Measurements from ENCODE around the gene GOLGA6A. TPM values are rescaled to one million over a fixed set of nuclear protein-coding genes. Genes with fewer than 3 reads are reported as not detected.

Gene GOLGA6A
- total and polyA plus RNA-seq, 9 of the 15 experiments (the other 6 are each of a cell fraction or from before 2014, with no cell fraction given) = not detected

GRCh38 chr15:74046275-74046674 is 36.1 kb downstream of the GOLGA6A start:
- peaks cover 0 to 19% of the 10 kb centered on the region in 2 experiments; a peak in 3 of 5 replicates for H3K27me3 ChIP-seq (ENCODE audit: control insufficient read depth in 2 of 2, insufficient read depth in 2 of 2, low read length in 2 of 2)
- H3K9me1 ChIP-seq (ENCODE audit: control insufficient read depth, insufficient read depth, low read length) = no peaks in the 10 kb centered on the region
- no peak overlapping the region for H3K4me2 ChIP-seq (ENCODE audit: insufficient read depth, low read length)
- H4K20me1 ChIP-seq (replicated peaks; ENCODE audit: control insufficient read depth, insufficient read depth, low read length) = 0 out of 2 replicates have a peak, but pooled peaks cover 17% of the 10 kb centered on the region
- H3K27ac ChIP-seq (ENCODE audit: extremely low read depth, low read depth, low read length) = no peak overlapping the region
- intact Hi-C loops (cut with micrococcal nuclease) = no loop called here
- no peaks in the 10 kb centered on the region for H3K79me2 ChIP-seq (ENCODE audit: control insufficient read depth, insufficient read depth, low read length)
- POLR2A ChIA-PET = interaction anchor here (1.2 to 1.3 kb wide), 2 partner anchors 10 to 18 kb away, joined by 3 to 5 read pairs; no protein-coding TSS in a partner anchor
- WGBS (ENCODE audit: insufficient coverage, low coverage, missing lambda C conversion rate) = 2% methylated on average over 7 of the region's 7 CpGs
- ATAC-seq (no peak), DNase-seq (ENCODE audit: extremely low read depth in 1 of 4, low spot score in 3 of 4) (peak in 1 of 4 experiments; percentile 3), FAIRE-seq (no peak)
- H2AFZ ChIP-seq (ENCODE audit: low read depth, low read length) = no peak overlapping the region
- no peak overlapping the region for H3K4me3 ChIP-seq
- in situ Hi-C loops (cut with MboI) = no loop called here
- no peaks in the 10 kb centered on the region for H3K9me3 ChIP-seq (replicated peaks; ENCODE audit: control insufficient read depth, insufficient read depth, low read depth, low read length)
- no peaks in the 10 kb centered on the region for H3K36me3 ChIP-seq (ENCODE audit: control insufficient read depth, insufficient read depth, low read length)
- CTCF ChIA-PET (ENCODE audit: low intra/inter-chr PET ratio) = no interaction called here
- no peak overlapping the region for H3K9ac ChIP-seq (ENCODE audit: insufficient read depth in 1 of 2, low read depth in 2 of 2, low read length in 2 of 2)
- no TSS peak for BruUV-seq (replicated peaks)
- H3K4me1 ChIP-seq (replicated peaks in 1 of 2; ENCODE audit: control insufficient read depth in 2 of 2, insufficient read depth in 2 of 2, low read length in 2 of 2) = peaks cover 0 to 9% of the 10 kb centered on the region in 2 experiments; a peak in 2 of 5 replicates
- TF ChIP-seq ZNF449 (CRISPR knock-in tag; IDR thresholded peaks at IDR 0.05) = no peak
- TF ChIP-seq RB1 (IDR thresholded peaks at IDR 0.05; ENCODE audit: low read depth) = no peak
- TF ChIP-seq CREM (IDR thresholded peaks at IDR 0.05; ENCODE audit: low read depth) = no peak
- TF ChIP-seq RAD51 (IDR thresholded peaks at IDR 0.05; ENCODE audit: borderline replicate concordance, low read depth) = no peak
- TF ChIP-seq, protein P1, sequence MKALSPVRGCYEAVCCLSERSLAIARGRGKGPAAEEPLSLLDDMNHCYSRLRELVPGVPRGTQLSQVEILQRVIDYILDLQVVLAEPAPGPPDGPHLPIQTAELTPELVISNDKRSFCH (CRISPR knock-in tag; IDR thresholded peaks at IDR 0.05) = no peak
- TF ChIP-seq, protein P1 (tag; IDR thresholded peaks at IDR 0.05) = no peak
- no peak for TF ChIP-seq USF1 (CRISPR knock-in tag; IDR thresholded peaks at IDR 0.05)
- TF ChIP-seq PCBP2 (IDR thresholded peaks at IDR 0.05; ENCODE audit: low read depth, low read length, poor library complexity, severe bottlenecking) = no peak
- TF ChIP-seq ZNF644 (tag; IDR thresholded peaks at IDR 0.05; ENCODE audit: low read depth) = no peak
- no peak for TF ChIP-seq RBM22 (IDR thresholded peaks at IDR 0.05; ENCODE audit: low read depth, low read length, poor library complexity, severe bottlenecking)
- TF ChIP-seq RNF219 (CRISPR knock-in tag; IDR thresholded peaks at IDR 0.05) = no peak
- TF ChIP-seq BACH1 (tag; IDR thresholded peaks at IDR 0.05) = no peak
- no peak for TF ChIP-seq CHD4 (IDR thresholded peaks at IDR 0.05; ENCODE audit: insufficient read depth, insufficient replicate concordance, low read depth, low read length, poor library complexity, severe bottlenecking)
- TF ChIP-seq, protein P2, sequence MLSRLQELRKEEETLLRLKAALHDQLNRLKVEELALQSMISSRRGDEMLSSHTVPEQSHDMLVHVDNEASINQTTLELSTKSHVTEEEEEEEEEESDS (CRISPR knock-in tag; IDR thresholded peaks at IDR 0.05) = no peak
- TF ChIP-seq XRCC3 (IDR thresholded peaks at IDR 0.05) = no peak
- no peak for TF ChIP-seq DACH1 (IDR thresholded peaks at IDR 0.05; ENCODE audit: partially characterized antibody)
- no peak for TF ChIP-seq SAFB (IDR thresholded peaks at IDR 0.05; ENCODE audit: borderline replicate concordance, low read depth, low read length)
- no peak for TF ChIP-seq ESRRB (CRISPR knock-in tag; IDR thresholded peaks at IDR 0.05; ENCODE audit: borderline replicate concordance)

Data from K562 (cell line).